Stimulated activated CD8-positive, alpha-beta memory T cell treated with anti-CD3 and anti-CD28 coated beads, Interleukin-15, amount 100 ng/mL, for 4 hours (primary cell): ENCODE measurements around the gene C2orf42.
"Not testable (repeated sequence)": the region's sequence is repeated elsewhere in the genome, so short reads cannot be mapped to it uniquely, and the experiment has no call there.

Experiments used
- DNase-seq, 2 donors: peaks; one replicate each; pipeline ENCODE4 v3.0.0-alpha.2; 2020; ENCODE audit warnings: low read depth in 2 of 2

The C2orf42 gene

GRCh38 chr2:70131344-70132143 is 59.3 kb downstream of the C2orf42 start:
- not testable (repeated sequence) for DNase-seq

GRCh38 chr2:70128005-70128404 is 62.8 kb downstream of the C2orf42 start:
- DNase-seq = no peak

- DNase-seq = no peak
Observed at GRCh38 chr2:70126413-70126812, 64.4 kb downstream of the C2orf42 start.

- no peak for DNase-seq
Observed at GRCh38 chr2:70125498-70125898, 65.3 kb downstream of the C2orf42 start.

- DNase-seq = peak in 1 of 2 donors; percentile 37
Observed at GRCh38 chr2:70124983-70125480, 65.8 kb downstream of the C2orf42 start.

GRCh38 chr2:70123829-70124116 is 67.0 kb downstream of the C2orf42 start:
- no peak for DNase-seq

GRCh38 chr2:70123051-70123828 is 67.6 kb downstream of the C2orf42 start:
- no peak for DNase-seq

GRCh38 chr2:70122470-70122869 is 68.3 kb downstream of the C2orf42 start:
- no peak for DNase-seq

- no peak for DNase-seq
Observed at GRCh38 chr2:70121627-70122372, 69.0 kb downstream of the C2orf42 start.

GRCh38 chr2:70118798-70119454 is 71.9 kb downstream of the C2orf42 start:
- DNase-seq = no peak

GRCh38 chr2:70116936-70117552 is 73.8 kb downstream of the C2orf42 start:
- DNase-seq = no peak

GRCh38 chr2:70115646-70116442 is 75.0 kb downstream of the C2orf42 start:
- no peak for DNase-seq

GRCh38 chr2:70113359-70114070 is 77.3 kb downstream of the C2orf42 start:
- no peak for DNase-seq

- DNase-seq = no peak
Observed at GRCh38 chr2:70111752-70112591, 78.8 kb downstream of the C2orf42 start.

- DNase-seq = not testable (repeated sequence)
Observed at GRCh38 chr2:70110397-70110796, 80.4 kb downstream of the C2orf42 start.

GRCh38 chr2:70106138-70106537 is 84.7 kb downstream of the C2orf42 start:
- DNase-seq = not testable (repeated sequence)

- DNase-seq = no peak
Observed at GRCh38 chr2:70104231-70105111, 86.3 kb downstream of the C2orf42 start.

- no peak for DNase-seq
Observed at GRCh38 chr2:70103531-70104061, 87.2 kb downstream of the C2orf42 start.
